ENCODE results near the gene ZNF320.
"Not testable (repeated sequence)": the region's sequence is repeated elsewhere in the genome, so short reads cannot be mapped to it uniquely, and the experiment has no call there.

ZNF320 gene

GRCh38 chr19:52917531-52917930, 20.1 kb upstream of the ZNF320 start:
- DNase-seq: no peak

- DNase-seq: no peak
These were observed 13.2 kb upstream of the ZNF320 start for GRCh38 chr19:52910648-52911047.

DNA sequence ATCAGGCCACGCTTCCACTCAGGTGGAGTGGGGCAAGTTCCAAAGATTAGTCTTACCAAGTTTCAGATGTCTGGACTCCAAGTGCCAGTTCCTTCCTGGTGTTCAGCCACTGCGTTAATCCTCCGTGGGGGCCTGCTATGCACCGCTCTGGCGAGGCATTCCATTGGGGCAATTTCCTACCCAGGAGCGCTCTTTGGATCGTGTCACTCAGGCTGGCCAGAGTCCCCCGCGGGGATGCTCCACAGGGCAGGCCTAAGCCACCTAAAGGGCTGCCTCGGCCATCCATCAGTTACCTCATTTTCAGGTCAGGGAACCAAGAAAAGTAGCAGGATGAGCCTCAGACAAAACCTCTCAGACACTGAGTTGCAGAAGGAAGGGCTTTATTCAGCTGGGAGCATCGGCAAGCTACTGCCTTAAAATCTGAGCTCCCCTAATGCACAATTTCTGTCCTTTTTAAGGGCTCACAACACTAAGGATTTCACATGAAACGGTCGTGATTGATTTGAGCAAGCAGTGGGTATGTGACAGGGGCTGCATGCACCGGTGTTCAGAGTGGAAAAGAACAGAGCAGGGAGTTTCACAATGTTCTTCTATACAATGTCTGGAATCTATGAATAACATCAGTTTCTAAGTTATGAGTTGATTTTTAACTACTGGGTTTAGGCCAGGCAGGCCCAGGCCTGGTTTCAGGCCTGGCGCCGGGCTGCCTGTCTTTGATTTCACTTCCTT, 6.8 kb upstream of the ZNF320 start:
- DNase-seq: not testable (repeated sequence)

DNA sequence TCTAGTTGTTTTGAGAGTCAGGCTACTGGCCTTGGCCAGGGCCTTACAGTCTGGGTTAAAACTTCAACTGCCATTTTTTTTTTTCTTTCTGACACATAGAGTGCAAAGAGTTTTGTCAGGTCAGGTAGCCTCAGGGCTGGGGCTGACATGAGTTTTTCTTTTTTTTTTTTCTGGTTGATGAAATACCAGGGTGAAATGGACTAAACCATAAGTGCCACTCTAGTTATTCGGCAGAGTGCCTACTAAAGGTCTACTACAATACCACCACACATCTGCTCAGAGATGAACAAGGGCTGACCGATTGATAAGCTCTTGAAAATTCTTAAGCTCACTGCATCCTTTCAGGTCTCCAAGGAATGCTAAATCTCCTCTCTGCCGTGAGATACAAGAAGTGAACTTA, 4.4 kb upstream of the ZNF320 start:
- no peak for DNase-seq

DNA sequence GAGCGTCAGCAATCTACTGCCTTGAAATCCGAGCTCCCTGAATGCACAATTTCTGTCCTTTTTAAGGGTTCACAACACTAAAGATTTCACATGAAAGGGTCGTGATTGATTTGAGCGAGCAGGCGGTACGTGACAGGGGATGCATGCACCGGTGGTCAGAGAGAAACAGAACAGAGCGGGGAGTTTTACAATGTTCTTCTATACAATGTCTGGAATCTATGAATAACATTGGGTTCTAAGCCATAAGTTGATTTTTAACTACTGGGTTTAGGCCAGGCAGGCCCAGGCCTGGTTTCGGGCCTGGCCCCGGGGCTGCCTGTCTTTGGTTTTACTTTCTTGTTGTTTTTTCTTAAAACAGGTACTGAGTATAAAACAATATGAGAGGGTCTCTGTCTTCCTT, 1.2 kb upstream of the ZNF320 start:
- DNase-seq: not testable (repeated sequence)

DNA sequence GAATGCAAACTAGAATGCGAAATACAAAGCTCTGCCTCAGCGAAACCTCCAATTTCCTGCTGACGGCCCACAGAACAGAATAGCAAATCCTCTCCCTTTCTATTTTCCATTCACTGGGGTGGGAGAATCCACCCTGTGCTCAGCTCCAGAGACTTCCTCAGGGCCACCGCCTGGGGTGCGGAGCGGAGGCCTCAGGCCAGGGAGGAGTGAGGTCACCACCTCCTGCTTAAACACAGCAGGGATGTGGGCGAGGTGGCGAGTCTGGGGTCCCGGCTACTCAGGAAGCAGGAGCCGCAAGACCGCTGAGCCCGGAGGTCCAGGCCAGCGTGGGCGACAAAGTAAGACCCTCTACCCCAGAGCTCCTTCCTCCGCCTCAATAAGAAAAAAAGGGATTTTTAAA, 666 bp upstream of the ZNF320 start:
- no peak for DNase-seq

- DNase-seq: no peak
These were observed 851 bp downstream of the ZNF320 start for GRCh38 chr19:52896431-52897137.

DNA sequence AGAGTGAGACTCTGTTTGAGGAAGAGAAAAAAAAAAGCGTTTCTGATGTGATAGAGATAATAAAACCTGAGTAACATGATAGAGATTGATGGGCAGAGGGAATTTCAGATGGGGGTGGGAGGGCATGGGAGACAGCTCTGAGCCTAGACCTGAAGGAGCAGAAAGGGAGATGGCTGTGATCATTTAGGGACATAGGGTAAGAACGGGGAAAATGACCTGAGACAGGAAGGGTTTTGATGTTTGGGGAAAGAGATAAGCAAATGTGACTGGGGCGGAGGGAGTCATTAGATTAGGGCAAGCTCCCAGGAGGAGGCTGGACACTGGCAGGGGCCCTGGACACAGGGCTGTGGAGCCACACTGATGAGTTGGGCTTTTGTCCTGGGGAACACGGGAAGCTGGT, 6.1 kb downstream of the ZNF320 start:
- no peak for DNase-seq

- no peak for DNase-seq
These were observed 7.5 kb downstream of the ZNF320 start for GRCh38 chr19:52889931-52890330.

DNA sequence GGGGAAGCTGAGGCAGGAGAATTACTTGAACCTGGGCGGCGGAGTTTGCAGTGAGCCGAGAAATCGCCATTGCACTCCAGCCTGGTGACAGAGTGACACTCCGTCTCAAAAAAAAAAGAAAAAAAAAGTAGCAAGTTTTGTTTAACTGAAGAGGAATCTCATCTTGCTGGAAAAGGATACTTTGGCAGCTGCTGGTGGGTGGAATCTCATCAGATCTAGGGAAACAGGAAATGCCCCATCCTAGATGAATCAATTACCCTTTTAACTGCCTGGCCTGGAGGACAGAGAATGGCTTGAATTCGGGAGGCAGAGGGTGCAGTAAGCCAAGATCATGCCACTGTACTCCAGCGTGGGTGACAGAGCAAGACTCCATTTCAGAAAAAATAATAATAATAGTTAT, 8.4 kb downstream of the ZNF320 start:
- DNase-seq: no peak

DNA sequence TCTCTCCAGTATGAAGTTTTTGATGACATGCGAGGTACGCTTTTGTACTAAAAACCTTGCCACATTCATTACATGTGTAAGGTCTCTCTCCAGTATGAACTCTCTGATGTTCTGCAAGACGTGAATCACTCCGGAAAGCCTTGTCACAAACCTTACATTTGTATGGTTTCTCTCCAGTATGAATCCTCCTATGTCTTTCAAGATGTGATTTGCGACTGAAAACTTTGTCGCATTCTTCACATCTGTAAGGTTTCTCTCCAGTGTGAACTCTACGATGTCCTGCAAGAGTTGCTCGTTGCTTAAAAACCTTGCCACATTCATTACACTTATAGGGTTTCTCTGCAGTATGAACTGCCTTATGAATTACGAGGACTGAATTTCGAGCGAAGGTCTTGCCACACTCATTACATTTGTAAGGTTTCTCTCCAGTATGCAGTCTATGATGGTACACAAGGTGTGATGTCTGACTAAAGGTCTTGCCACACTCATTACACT, 16.5 kb downstream of the ZNF320 start:
- no peak for DNase-seq

DNA sequence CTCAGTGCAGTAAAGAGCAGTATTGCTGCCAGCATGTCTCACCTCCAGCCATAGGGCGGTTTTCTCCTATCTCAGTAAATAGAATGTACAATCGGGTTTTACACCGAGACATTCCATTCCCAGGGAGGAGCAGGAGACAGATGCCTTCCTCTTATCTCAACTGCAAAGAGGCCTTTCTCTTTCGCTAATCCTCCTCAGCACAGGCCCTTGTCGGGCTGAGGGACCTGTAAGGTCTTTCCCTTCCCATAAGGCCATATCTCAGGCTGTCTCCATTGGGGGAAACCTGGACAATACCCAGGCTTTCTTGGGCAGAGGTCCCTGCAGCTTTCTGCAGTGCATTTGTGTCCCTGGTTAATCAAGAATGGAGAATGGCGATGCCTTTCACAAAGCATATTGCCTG, 24.4 kb downstream of the ZNF320 start:
- not testable (repeated sequence) for DNase-seq

- no peak for DNase-seq
These were observed 26.0 kb downstream of the ZNF320 start for GRCh38 chr19:52871466-52871865.

DNA sequence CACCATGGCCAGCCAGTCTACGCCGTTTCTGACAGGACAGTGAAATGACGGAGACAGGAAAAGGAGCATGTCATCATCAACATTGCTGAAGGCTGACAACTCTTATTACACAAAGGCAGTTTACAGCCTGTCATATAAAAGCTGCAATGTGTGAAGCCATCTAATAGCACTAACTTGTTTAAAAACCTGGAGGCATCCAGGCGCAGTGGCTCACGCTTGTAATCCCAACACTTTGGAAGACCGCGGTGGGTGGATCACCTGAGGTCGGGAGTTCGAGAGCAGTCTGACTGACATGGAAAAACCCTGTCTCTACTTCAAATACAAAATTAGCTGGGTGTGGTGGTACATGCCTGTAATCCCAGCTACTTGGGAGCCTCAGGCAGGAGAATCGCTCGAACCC, 29.4 kb downstream of the ZNF320 start:
- DNase-seq: not testable (repeated sequence)

- DNase-seq: peak; percentile 1
These were observed 39.9 kb downstream of the ZNF320 start, which contains the start of gene ZNF468 for GRCh38 chr19:52857378-52858191. Gene ZNF468 (minus strand): TSS chr19:52857619. CDS start chr19:52854272, 3,347 bp downstream.

GRCh38 chr19:52856540-52857377, 40.7 kb downstream of the ZNF320 start:
- not testable (repeated sequence) for DNase-seq

Data from NCI-H1092 (cell line).